Panc1 (cell line): ENCODE measurements around the gene TACR1.

Experiments
- CTCF ChIP-seq: fragments of 450-650 bp; IDR thresholded peaks from 2 replicates; pipeline ENCODE4 v1.5.1; 2017; ENCODE audit warnings: mild to moderate bottlenecking
- POLR2AphosphoS5 ChIP-seq: IDR thresholded peaks from 2 replicates; pipeline ENCODE4 v1.6.1; 2012; ENCODE audit warnings: mild to moderate bottlenecking, low read depth, low read length, moderate library complexity
- REST ChIP-seq, 2 experiments: IDR thresholded peaks; 2 replicates each; pipeline ENCODE4 v1.6.1; 2011 to 2012; ENCODE audit warnings: low read depth in 2 of 2, control low read depth in 1 of 2, low read length in 1 of 2, mild to moderate bottlenecking in 1 of 2, moderate library complexity in 1 of 2; ENCODE audit not compliant: insufficient read depth in 1 of 2
- SIN3A ChIP-seq: IDR thresholded peaks from 2 replicates; pipeline ENCODE4 v1.6.1; 2012; ENCODE audit warnings: low read depth, mild to moderate bottlenecking, low read length, moderate library complexity, borderline replicate concordance; ENCODE audit not compliant: insufficient read depth

- no peak for TF ChIP-seq POLR2AphosphoS5
- no peak for TF ChIP-seq CTCF
- no peak for TF ChIP-seq SIN3A
- TF ChIP-seq REST (IDR thresholded peaks at IDR 0.05; ENCODE audit: insufficient read depth in 1 of 2, low read depth in 2 of 2, low read length in 1 of 2): no peak
Observed at GRCh38 chr2:75022516-75022915, 176.8 kb downstream of the TACR1 start.
